RWPE2 (cell line): ENCODE data around the gene GTPBP2.
"Not testable (repeated sequence)": the region's sequence is repeated elsewhere in the genome, so short reads cannot be mapped to it uniquely, and the experiment has no call there.

Experiments
- ATAC-seq: fragments of 200-7000 bp; cut with Tn5 transposase; 3 replicates; pipeline ENCODE4 v1.9.1; 2021; ENCODE audit warnings: low read depth
- DNase-seq: peaks from one replicate; pipeline ENCODE4 v3.0.0-alpha.2; 2020; ENCODE audit warnings: low spot score
- H3K27ac ChIP-seq: fragments of 450-650 bp; 2 replicates; pipeline ENCODE4 v1.5.1; 2017; ENCODE audit warnings: mild to moderate bottlenecking; ENCODE audit not compliant: poor library complexity, severe bottlenecking
- H3K27me3 ChIP-seq: fragments of 250-450 bp; sonication (Bioruptor Pico); 2 replicates; pipeline ENCODE4 v1.5.1; 2021; ENCODE audit warnings: mild to moderate bottlenecking, moderate library complexity; ENCODE audit not compliant: insufficient read depth, poor library complexity, severe bottlenecking
- H3K36me3 ChIP-seq: fragments of 250-450 bp; sonication (Bioruptor Pico); 2 replicates; pipeline ENCODE4 v1.5.1; 2020; ENCODE audit warnings: low read depth, mild to moderate bottlenecking, moderate library complexity
- H3K4me1 ChIP-seq: fragments of 250-450 bp; sonication (Bioruptor Pico); 2 replicates; pipeline ENCODE4 v1.5.1; 2021; ENCODE audit warnings: mild to moderate bottlenecking, moderate library complexity; ENCODE audit not compliant: insufficient read depth, poor library complexity, severe bottlenecking
- H3K4me3 ChIP-seq: fragments of 250-450 bp; sonication (Bioruptor Pico); 2 replicates; pipeline ENCODE4 v1.5.1; 2021; ENCODE audit warnings: mild to moderate bottlenecking, moderate library complexity; ENCODE audit not compliant: severe bottlenecking
- H3K9me3 ChIP-seq: fragments of 250-450 bp; sonication (Bioruptor Pico); 2 replicates; pipeline ENCODE4 v1.5.1; 2021; ENCODE audit warnings: mild to moderate bottlenecking, moderate library complexity; ENCODE audit not compliant: severe bottlenecking
- CTCF ChIP-seq: fragments of 450-650 bp; IDR thresholded peaks from one replicate; pipeline ENCODE4 v1.5.1; 2017; ENCODE audit warnings: mild to moderate bottlenecking, moderate library complexity; ENCODE audit not compliant: poor library complexity, severe bottlenecking

Gene GTPBP2

DNA sequence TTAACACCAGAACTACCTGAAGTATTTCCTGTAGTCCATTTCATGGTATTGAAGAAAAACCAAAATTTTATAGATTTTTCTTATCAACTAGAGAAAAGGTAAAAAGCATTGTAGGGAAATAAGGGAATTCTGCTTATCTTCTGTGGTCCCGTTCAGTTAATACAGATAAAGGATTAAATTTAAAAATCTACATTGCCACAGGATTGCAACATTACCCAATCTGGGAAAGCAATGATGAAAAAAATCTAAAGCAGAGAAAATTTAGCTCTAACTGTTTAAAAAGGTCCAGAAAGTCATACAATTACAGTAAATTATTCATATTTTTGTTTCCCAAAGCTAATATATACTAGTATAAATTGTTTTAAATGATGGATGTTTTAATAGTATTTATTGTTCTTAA lies 35.1 kb downstream of the GTPBP2 start:
- peaks cover 76% of the 10 kb centered on the region for H3K36me3 ChIP-seq
- no peaks in the 10 kb centered on the region for H3K9me3 ChIP-seq
- H3K4me3 ChIP-seq = no peak overlapping the region
- DNase-seq (no peak), ATAC-seq (no peak)
- H3K4me1 ChIP-seq = no peaks in the 10 kb centered on the region
- H3K27ac ChIP-seq = no peak overlapping the region
- no peaks in the 10 kb centered on the region for H3K27me3 ChIP-seq
- TF ChIP-seq CTCF = no peak

DNA sequence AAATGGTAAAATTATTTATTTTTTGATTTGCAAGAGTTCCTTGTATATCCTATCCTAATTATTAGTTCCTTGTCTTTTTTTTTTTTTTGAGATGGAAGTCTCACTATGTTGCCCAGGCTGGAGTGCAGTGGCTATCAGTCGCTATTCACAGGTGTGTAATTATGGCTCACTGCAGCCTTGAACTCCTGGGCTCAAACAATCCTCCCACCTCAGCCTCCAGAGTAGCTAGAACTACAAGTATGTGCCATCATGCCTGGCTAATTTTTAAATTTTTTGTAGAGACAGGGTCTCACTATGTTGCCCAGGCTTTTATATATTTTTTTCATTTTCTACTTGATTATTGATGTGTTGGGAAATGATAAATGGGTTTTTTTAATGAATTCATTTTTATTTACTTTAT lies 39.5 kb downstream of the GTPBP2 start:
- H3K36me3 ChIP-seq = peaks cover 86% of the 10 kb centered on the region
- ATAC-seq, H3K4me1 ChIP-seq, H3K4me3 ChIP-seq, H3K27me3 ChIP-seq, H3K27ac ChIP-seq, H3K9me3 ChIP-seq, DNase-seq: not testable (repeated sequence)

DNA sequence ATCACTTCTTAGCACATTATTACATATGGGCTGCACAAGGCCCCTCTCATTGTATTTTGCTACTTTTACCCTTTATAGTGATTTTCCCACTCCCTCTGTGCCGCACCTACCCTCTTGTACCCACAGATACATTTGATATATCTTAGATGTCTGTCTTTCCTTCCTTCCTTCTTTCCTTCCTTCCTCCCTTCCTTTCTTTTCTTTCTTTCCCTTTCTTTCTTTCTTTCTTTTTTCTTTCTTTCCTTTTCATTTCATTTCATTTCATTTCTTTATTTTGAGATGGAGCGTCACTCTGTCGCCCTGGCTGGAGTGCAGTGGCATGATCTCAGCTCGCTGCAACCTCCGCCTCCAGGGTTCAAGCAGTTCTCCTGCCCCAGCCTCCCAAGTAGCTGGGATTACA lies 40.9 kb downstream of the GTPBP2 start:
- no peaks in the 10 kb centered on the region for H3K4me1 ChIP-seq
- no peak for DNase-seq
- H3K36me3 ChIP-seq = peaks cover 91% of the 10 kb centered on the region
- no peaks in the 10 kb centered on the region for H3K27me3 ChIP-seq
- H3K9me3 ChIP-seq = no peaks in the 10 kb centered on the region
- H3K27ac ChIP-seq = no peak overlapping the region
- no peak for ATAC-seq
- no peak overlapping the region for H3K4me3 ChIP-seq
- no peak for TF ChIP-seq CTCF

DNA sequence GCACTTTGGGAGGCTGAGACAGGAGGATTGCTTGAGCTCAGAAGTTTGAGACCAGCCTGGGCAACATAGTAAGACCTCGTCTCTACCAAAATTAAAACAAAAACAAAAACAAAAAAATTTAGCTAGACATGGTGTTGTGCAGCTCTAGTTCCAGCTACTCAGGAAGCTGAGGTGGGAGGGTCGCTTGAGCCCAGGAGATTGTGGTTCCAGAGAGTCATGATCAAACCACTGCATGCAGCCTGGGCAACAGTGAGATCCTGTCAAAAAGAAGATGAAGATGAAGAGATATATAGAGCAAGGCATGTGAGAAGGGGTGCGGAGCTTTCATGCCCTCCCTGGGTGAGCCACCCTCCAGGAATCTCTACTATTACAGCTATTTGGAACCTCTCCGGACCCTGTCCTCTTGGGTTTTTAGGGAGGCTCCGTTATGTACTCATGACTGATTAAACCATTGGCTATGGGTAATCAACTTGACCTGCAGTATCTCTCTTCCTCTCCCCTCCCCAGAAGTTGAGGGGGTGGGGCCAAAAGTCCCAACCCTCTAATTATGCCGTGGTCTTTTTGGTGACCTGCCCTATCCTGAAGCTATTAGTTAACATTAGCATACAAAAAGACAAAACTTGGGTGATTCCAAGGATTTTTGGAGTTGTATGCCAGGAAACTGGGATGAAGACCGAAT lies 44.0 kb downstream of the GTPBP2 start:
- ATAC-seq (no peak), DNase-seq (no peak)
- Histone ChIP-seq H3K4me3 (no peak overlapping the region), H3K36me3 (peaks cover 79% of the 10 kb centered on the region), H3K9me3 (no peaks in the 10 kb centered on the region), H3K27me3 (no peaks in the 10 kb centered on the region), H3K4me1 (no peaks in the 10 kb centered on the region), H3K27ac (no peak overlapping the region)
- TF ChIP-seq CTCF = no peak

DNA sequence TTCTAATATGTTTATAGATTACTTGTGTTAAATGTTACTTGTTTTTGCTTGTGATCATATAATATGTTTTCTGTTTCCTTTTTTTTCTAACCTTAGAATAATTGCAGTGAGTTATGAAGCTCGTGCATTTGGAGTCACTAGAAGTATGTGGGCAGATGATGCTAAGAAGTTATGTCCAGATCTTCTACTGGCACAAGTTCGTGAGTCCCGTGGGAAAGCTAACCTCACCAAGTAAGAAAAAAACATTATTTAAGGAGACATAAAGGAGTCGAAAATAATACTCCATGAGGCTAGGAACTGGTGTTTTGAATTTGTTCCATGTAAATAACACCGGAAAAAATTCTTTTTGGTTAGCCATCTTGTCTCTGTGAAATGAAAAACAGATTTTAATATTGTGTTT lies 46.2 kb downstream of the GTPBP2 start:
- no peak for ATAC-seq

More for the DNA sequence above, 46.2 kb downstream of the GTPBP2 start:
- Histone ChIP-seq H3K27me3 (no peaks in the 10 kb centered on the region), H3K4me3 (no peak overlapping the region), H3K36me3 (peaks cover 72% of the 10 kb centered on the region), H3K4me1 (peaks cover 7% of the 10 kb centered on the region), H3K9me3 (no peaks in the 10 kb centered on the region), H3K27ac (no peak overlapping the region)
- DNase-seq = no peak
- no peak for TF ChIP-seq CTCF
